SK-N-SH (cell line): ENCODE measurements around the gene C1QTNF5. TPM values are rescaled to one million over a fixed set of nuclear protein-coding genes. Genes with fewer than 3 reads are reported as not detected.
A peak's percentile ranks its signal among the peaks of the same experiment; 100 is the strongest.

Experiments used
- CTCF ChIA-PET: fragments of 300-600, 350-600 bp; formaldehyde crosslinking; extraction: SDS; loops from one replicate; lab custom pipeline; 2021; lab: Yijun Ruan, JAX
- POLR2A ChIA-PET: fragments of 350-600 bp; sonication (Branson Sonifier 250); formaldehyde crosslinking; extraction: SDS; loops from one replicate; lab custom pipeline; 2020; ENCODE audit warnings: antibody characterized with exemption, inconsistent platforms; lab: Yijun Ruan, JAX
- DNase-seq: peaks from one replicate; pipeline ENCODE4 v3.0.0; 2012
- H2AFZ ChIP-seq: fragments of 200-600 bp; sonication (generic); 2 replicates; pipeline ENCODE4 v1.8.1; 2016; ENCODE audit warnings: antibody characterized with exemption, mild to moderate bottlenecking, low read depth
- H3F3A ChIP-seq: fragments of 200-600 bp; sonication (generic); replicated peaks from 2 replicates; pipeline ENCODE3; 2016; ENCODE audit warnings: antibody characterized with exemption, mild to moderate bottlenecking; ENCODE audit not compliant: insufficient read depth
- H3K27ac ChIP-seq, 2 experiments: fragments of 200-500 bp in 1 of 2; fragments of 200-600 bp in 1 of 2; sonication (Bioruptor generic) in 1 of 2; sonication (generic), shearing (Covaris generic) in 1 of 2; 2 replicates each; pipeline versions ENCODE4 v1.5.1 to v1.6.1; 2014 to 2016; ENCODE audit warnings: low read depth in 2 of 2, inconsistent platforms in 1 of 2, low read length in 1 of 2, mild to moderate bottlenecking in 1 of 2, mixed read lengths in 1 of 2
- H3K27me3 ChIP-seq: fragments of 200-600 bp; sonication (generic), shearing (Covaris generic); 2 replicates; pipeline ENCODE4 v1.6.1; 2016; ENCODE audit warnings: mixed run types; ENCODE audit not compliant: insufficient read depth
- H3K36me3 ChIP-seq, 2 experiments: fragments of 200-500 bp in 1 of 2; fragments of 200-600 bp in 1 of 2; sonication (Bioruptor generic) in 1 of 2; sonication (generic) in 1 of 2; replicated peaks in 1 of 2; 2 replicates each; pipeline versions ENCODE3 to v1.5.1; 2014 to 2016; ENCODE audit warnings: low read length in 1 of 2, mild to moderate bottlenecking in 1 of 2; ENCODE audit not compliant: insufficient read depth in 2 of 2, control insufficient read depth in 1 of 2
- H3K4me1 ChIP-seq, 2 experiments: fragments of 200-500 bp in 1 of 2; fragments of 200-600 bp in 1 of 2; sonication (Bioruptor generic) in 1 of 2; sonication (generic), shearing (Covaris generic) in 1 of 2; 2 replicates each; pipeline versions ENCODE4 v1.5.1 to v1.6.1; 2014 to 2016; ENCODE audit warnings: low read depth in 1 of 2, low read length in 1 of 2, mixed run types in 1 of 2; ENCODE audit not compliant: insufficient read depth in 2 of 2, control insufficient read depth in 1 of 2
- H3K4me2 ChIP-seq: fragments of 200-600 bp; sonication (generic), shearing (Covaris generic); 2 replicates; pipeline ENCODE4 v1.6.1; 2017; ENCODE audit warnings: mixed run types
- H3K4me3 ChIP-seq, 2 experiments: fragments of 200-500 bp in 1 of 2; fragments of 200-600 bp in 1 of 2; sonication (Bioruptor generic) in 1 of 2; sonication (generic), shearing (Covaris generic) in 1 of 2; 2 replicates each; pipeline versions ENCODE4 v1.5.1 to v1.8.1; 2014 to 2016; ENCODE audit warnings: low read depth in 2 of 2, inconsistent platforms in 1 of 2, low read length in 1 of 2, mild to moderate bottlenecking in 1 of 2, mixed read lengths in 1 of 2, moderate library complexity in 1 of 2
- H3K79me2 ChIP-seq: fragments of 200-600 bp; sonication (generic); 2 replicates; pipeline ENCODE4 v1.8.1; 2017; ENCODE audit warnings: mild to moderate bottlenecking; ENCODE audit not compliant: insufficient read depth
- H3K9ac ChIP-seq: fragments of 200-600 bp; sonication (generic); 2 replicates; pipeline ENCODE4 v1.6.1; 2017; ENCODE audit warnings: mixed run types
- H3K9me2 ChIP-seq: fragments of 200-600 bp; sonication (generic); 2 replicates; pipeline ENCODE4 v1.6.1; 2017; ENCODE audit warnings: mixed run types
- H3K9me3 ChIP-seq: fragments of 200-600 bp; sonication (generic); 2 replicates; pipeline ENCODE4 v1.6.1; 2017; ENCODE audit warnings: mixed run types, mild to moderate bottlenecking, moderate library complexity
- H4K20me1 ChIP-seq: fragments of 200-600 bp; sonication (generic); 2 replicates; pipeline ENCODE4 v1.6.1; 2017; ENCODE audit warnings: mild to moderate bottlenecking, mixed run types; ENCODE audit not compliant: insufficient read depth
- CHD2 ChIP-seq: fragments of 150-350 bp; IDR thresholded peaks from 2 replicates; pipeline ENCODE4 v1.6.1; 2018; ENCODE audit warnings: low read length; ENCODE audit not compliant: partially characterized antibody
- CTCF ChIP-seq: fragments of 200-600 bp; sonication (generic); IDR thresholded peaks from 2 replicates; pipeline ENCODE4 v1.6.1; 2017; ENCODE audit warnings: antibody characterized with exemption, mild to moderate bottlenecking, moderate library complexity
- ELF1 ChIP-seq: IDR thresholded peaks from 2 replicates; pipeline ENCODE4 v1.4.0; 2012
- EP300 ChIP-seq, 2 experiments: IDR thresholded peaks; 2 replicates each; pipeline versions ENCODE4 v1.4.0 to v1.6.1; 2012; ENCODE audit warnings: borderline replicate concordance in 1 of 2, low read depth in 1 of 2, low read length in 1 of 2
- EZH2phosphoT487 ChIP-seq: fragments of 200-600 bp; sonication (generic); IDR thresholded peaks from 2 replicates; pipeline ENCODE4 v1.6.1; 2017; ENCODE audit warnings: low read depth, mixed run types, mild to moderate bottlenecking, antibody characterized with exemption, moderate library complexity, borderline replicate concordance
- FOSL2 ChIP-seq: IDR thresholded peaks from 2 replicates; pipeline ENCODE4 v1.4.0; 2012; ENCODE audit warnings: low read depth, mild to moderate bottlenecking, moderate library complexity, borderline replicate concordance
- FOXM1 ChIP-seq: IDR thresholded peaks from 2 replicates; pipeline ENCODE4 v1.4.0; 2012; ENCODE audit warnings: low read depth, mild to moderate bottlenecking
- GATA2 ChIP-seq: sonication (generic); formaldehyde crosslinking; IDR thresholded peaks from 2 replicates; pipeline ENCODE4 v1.5.0; 2020; ENCODE audit warnings: mild to moderate bottlenecking, missing genetic modification reagents
- JUND ChIP-seq: IDR thresholded peaks from 2 replicates; pipeline ENCODE4 v1.4.0; 2012
- MAX ChIP-seq: IDR thresholded peaks from 2 replicates; pipeline ENCODE4 v1.4.0; 2012; ENCODE audit warnings: low read depth
- MEF2A ChIP-seq: IDR thresholded peaks from 2 replicates; pipeline ENCODE4 v1.4.0; 2012; ENCODE audit warnings: low read depth, borderline replicate concordance
- MXI1 ChIP-seq: IDR thresholded peaks from 2 replicates; pipeline ENCODE4 v1.6.1; 2012; ENCODE audit warnings: mild to moderate bottlenecking, low read depth, low read length, improper control_type of control experiment
- NFIC ChIP-seq: IDR thresholded peaks from 2 replicates; pipeline ENCODE4 v1.4.0; 2012; ENCODE audit warnings: borderline replicate concordance
- NRF1 ChIP-seq: IDR thresholded peaks from 2 replicates; pipeline ENCODE4 v1.6.1; 2012; ENCODE audit warnings: low read depth, mild to moderate bottlenecking, low read length
- POLR2AphosphoS5 ChIP-seq: IDR thresholded peaks from 2 replicates; pipeline ENCODE4 v1.6.1; 2012; ENCODE audit warnings: low read depth, low read length
- RCOR1 ChIP-seq: fragments of 150-350 bp; IDR thresholded peaks from 2 replicates; pipeline ENCODE4 v1.6.1; 2017; ENCODE audit warnings: antibody characterized with exemption, low read length
- RFX5 ChIP-seq: IDR thresholded peaks from 2 replicates; pipeline ENCODE4 v1.6.1; 2012; ENCODE audit warnings: mild to moderate bottlenecking, improper control_type of control experiment, low read length
- RXRA ChIP-seq: IDR thresholded peaks from 2 replicates; pipeline ENCODE4 v1.4.0; 2012; ENCODE audit warnings: low read depth, mild to moderate bottlenecking, borderline replicate concordance
- TCF12 ChIP-seq: IDR thresholded peaks from 2 replicates; pipeline ENCODE4 v1.4.0; 2012
- TEAD4 ChIP-seq: IDR thresholded peaks from 2 replicates; pipeline ENCODE4 v1.4.0; 2012; ENCODE audit warnings: mild to moderate bottlenecking, borderline replicate concordance; ENCODE audit not compliant: insufficient read depth
- USF2 ChIP-seq: fragments of 150-350 bp; IDR thresholded peaks from 2 replicates; pipeline ENCODE4 v1.6.1; 2017; ENCODE audit warnings: antibody characterized with exemption, low read length, low read depth, borderline replicate concordance
- WGBS: methylation state at CpG from one replicate; pipeline ENCODE4 v1.1.6; 2017; ENCODE audit warnings: low lambda C conversion rate; 5-methylcytosine and 5-hydroxymethylcytosine counted together
- polyA plus RNA-seq, 3 experiments: library from polyadenylated mRNA; depleted of rRNA; stranded (reverse); fragments of >200 nt; gene quantifications; 2 replicates each; pipeline ENCODE4 v1.2.3, GENCODE V29; 2012
- TF ChIP-seq, protein P1 (sequence below): IDR thresholded peaks from 2 replicates; pipeline ENCODE4; 2012
- TF ChIP-seq, protein P2 (sequence below): IDR thresholded peaks from 2 replicates; pipeline ENCODE4 v1.4.0; 2012; ENCODE audit warnings: low read depth, borderline replicate concordance
- TF ChIP-seq, protein P3 (sequence below): IDR thresholded peaks from 2 replicates; pipeline ENCODE4 v1.4.0; 2012; ENCODE audit warnings: low read depth, borderline replicate concordance

C1QTNF5 gene
- polyA plus RNA-seq, 1 of the 3 experiments (the other 2 are of a cell fraction): 0.71 TPM

GRCh38 chr11:119361056-119361787 is 20.5 kb upstream of the C1QTNF5 start:
- peak; percentile 7; the same call in 1 of the 2 replicates for TF ChIP-seq RCOR1
- TF ChIP-seq MEF2A: peak; percentile 62; the same call in 1 of the 2 replicates
- TF ChIP-seq GATA2 (CRISPR knock-in tag): no peak
- TF ChIP-seq POLR2AphosphoS5: 0 out of 2 replicates have a peak, but pooled peaks have one; percentile 7
- peak; percentile 71 for TF ChIP-seq TCF12
- 0 out of 4 replicates have a peak, but pooled peaks of 1 of the 2 experiments have one; percentile 7 for TF ChIP-seq EP300 (IDR thresholded peaks at IDR 0.05; ENCODE audit: borderline replicate concordance in 1 of 2, low read depth in 1 of 2, low read length in 1 of 2)
- TF ChIP-seq TEAD4: peak; percentile 36; the same call in 1 of the 2 replicates
- TF ChIP-seq MAX: peak; percentile 46; the same call in 1 of the 2 replicates
- 0 out of 2 replicates have a peak, but pooled peaks have one; percentile 8 for TF ChIP-seq NFIC
- TF ChIP-seq RFX5: no peak
- no peak for TF ChIP-seq CHD2
- TF ChIP-seq RXRA: peak; percentile 5
- TF ChIP-seq FOXM1: no peak
- TF ChIP-seq USF2: no peak
- no peak for TF ChIP-seq ELF1
- TF ChIP-seq, protein P1, sequence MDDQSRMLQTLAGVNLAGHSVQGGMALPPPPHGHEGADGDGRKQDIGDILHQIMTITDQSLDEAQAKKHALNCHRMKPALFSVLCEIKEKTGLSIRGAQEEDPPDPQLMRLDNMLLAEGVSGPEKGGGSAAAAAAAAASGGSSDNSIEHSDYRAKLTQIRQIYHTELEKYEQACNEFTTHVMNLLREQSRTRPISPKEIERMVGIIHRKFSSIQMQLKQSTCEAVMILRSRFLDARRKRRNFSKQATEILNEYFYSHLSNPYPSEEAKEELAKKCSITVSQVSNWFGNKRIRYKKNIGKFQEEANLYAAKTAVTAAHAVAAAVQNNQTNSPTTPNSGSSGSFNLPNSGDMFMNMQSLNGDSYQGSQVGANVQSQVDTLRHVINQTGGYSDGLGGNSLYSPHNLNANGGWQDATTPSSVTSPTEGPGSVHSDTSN: peak; percentile 90
- TF ChIP-seq JUND: peak; percentile 69
- TF ChIP-seq FOSL2: 0 out of 2 replicates have a peak, but pooled peaks have one; percentile 21
- TF ChIP-seq, protein P2, sequence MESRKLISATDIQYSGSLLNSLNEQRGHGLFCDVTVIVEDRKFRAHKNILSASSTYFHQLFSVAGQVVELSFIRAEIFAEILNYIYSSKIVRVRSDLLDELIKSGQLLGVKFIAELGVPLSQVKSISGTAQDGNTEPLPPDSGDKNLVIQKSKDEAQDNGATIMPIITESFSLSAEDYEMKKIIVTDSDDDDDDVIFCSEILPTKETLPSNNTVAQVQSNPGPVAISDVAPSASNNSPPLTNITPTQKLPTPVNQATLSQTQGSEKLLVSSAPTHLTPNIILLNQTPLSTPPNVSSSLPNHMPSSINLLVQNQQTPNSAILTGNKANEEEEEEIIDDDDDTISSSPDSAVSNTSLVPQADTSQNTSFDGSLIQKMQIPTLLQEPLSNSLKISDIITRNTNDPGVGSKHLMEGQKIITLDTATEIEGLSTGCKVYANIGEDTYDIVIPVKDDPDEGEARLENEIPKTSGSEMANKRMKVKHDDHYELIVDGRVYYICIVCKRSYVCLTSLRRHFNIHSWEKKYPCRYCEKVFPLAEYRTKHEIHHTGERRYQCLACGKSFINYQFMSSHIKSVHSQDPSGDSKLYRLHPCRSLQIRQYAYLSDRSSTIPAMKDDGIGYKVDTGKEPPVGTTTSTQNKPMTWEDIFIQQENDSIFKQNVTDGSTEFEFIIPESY: peak; percentile 64; the same call in 1 of the 2 replicates
- TF ChIP-seq NRF1: peak; percentile 55
- TF ChIP-seq MXI1: 0 out of 2 replicates have a peak, but pooled peaks have one; percentile 38
- TF ChIP-seq, protein P3, sequence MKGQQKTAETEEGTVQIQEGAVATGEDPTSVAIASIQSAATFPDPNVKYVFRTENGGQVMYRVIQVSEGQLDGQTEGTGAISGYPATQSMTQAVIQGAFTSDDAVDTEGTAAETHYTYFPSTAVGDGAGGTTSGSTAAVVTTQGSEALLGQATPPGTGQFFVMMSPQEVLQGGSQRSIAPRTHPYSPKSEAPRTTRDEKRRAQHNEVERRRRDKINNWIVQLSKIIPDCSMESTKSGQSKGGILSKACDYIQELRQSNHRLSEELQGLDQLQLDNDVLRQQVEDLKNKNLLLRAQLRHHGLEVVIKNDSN: no peak
- no peak for TF ChIP-seq CTCF
- TF ChIP-seq EZH2phosphoT487: no peak
- Histone ChIP-seq H3K79me2 (no peaks in the 10 kb centered on the region), H3K9me3 (no peaks in the 10 kb centered on the region), H3F3A (peaks cover 21% of the 10 kb centered on the region), H4K20me1 (no peaks in the 10 kb centered on the region), H3K4me2 (peak overlapping the region; percentile 58), H3K4me3 (no peak overlapping the region), H3K27ac (peak overlapping the region; percentile 11 to 36; a peak in 3 of 4 replicates), H3K9me2 (no peaks in the 10 kb centered on the region), H3K27me3 (no peaks in the 10 kb centered on the region), H2AFZ (no peak overlapping the region), H3K36me3 (peaks cover 0 to 3% of the 10 kb centered on the region in 2 experiments), H3K9ac (no peak overlapping the region), H3K4me1 (peaks cover 25 to 47% of the 10 kb centered on the region in 2 experiments; a peak in 3 of 4 replicates)
- ChIA-PET CTCF (interaction anchor here (1.4 to 5.1 kb wide), 8 partner anchors 8 to 114 kb away, joined by 3 to 41 read pairs (median 18); partner anchors contain the start of gene USP2), POLR2A (no interaction called here)
- DNase-seq: peak; percentile 26
- 13% methylated on average over 7 of the region's 8 CpGs for WGBS
